ENCODE data around the gene FAIM2.

The FAIM2 gene

DNA sequence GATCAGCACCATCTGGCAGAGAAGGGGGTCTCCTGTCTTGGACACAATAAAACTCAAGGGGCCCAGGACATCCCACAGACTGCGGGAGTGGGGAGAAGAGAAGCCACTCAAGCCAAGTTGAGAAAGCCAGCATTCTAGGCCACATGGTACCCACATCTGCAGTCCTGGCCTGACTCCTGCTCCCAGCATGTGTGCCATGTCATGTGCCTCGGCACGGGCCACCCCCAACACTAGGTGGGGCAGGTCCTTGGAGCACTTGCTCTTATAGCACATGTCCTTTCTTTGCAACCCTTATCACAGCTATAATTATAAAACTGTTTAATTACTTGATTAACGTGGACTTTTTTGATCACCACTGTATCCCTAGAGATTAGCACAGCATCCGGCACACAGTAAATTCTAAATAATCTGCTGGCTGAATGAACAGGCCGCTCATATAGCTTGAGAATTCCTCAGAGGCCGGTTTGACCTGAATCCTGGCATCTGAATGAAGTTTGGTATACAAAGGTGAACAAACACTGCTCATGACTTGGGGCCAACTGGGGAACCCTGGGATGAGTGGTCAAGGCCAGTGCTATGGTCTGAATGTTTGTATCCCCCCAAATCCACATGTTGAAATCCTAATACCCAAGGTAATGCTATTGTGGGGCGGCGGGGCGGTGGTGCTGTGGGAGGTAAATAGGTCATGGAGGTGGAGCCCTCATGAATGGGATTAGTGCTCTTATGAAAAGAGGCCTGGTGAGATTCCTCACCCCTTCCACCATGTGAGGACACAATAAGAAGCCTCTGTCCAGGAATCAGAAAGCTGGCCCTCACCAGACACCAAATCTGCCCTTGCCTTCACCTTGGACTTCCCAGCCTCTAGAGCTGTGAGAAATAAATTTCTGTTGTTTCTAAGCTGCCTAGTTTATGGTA lies 82.1 kb downstream of the FAIM2 start:
- DNase-seq: no peak

DNA sequence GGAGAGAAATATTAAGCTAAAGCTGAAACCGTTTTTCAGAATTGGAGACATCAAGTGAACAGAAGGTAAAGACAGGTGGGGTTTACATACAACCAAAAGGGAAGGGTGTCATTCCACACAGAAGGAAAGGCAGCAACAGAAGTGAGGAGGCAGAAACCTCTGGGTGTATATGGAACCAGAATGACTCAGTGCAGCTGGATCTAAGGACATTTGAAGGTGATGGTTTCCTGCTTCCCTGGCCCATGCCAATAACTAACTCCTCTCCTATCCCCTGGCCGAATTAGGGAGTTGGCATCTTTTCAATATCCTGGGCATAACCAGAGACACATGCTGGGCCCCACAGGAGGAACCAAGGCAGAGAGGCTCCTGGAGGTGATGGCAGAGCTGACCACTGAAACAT lies 83.9 kb downstream of the FAIM2 start:
- DNase-seq: no peak

DNA sequence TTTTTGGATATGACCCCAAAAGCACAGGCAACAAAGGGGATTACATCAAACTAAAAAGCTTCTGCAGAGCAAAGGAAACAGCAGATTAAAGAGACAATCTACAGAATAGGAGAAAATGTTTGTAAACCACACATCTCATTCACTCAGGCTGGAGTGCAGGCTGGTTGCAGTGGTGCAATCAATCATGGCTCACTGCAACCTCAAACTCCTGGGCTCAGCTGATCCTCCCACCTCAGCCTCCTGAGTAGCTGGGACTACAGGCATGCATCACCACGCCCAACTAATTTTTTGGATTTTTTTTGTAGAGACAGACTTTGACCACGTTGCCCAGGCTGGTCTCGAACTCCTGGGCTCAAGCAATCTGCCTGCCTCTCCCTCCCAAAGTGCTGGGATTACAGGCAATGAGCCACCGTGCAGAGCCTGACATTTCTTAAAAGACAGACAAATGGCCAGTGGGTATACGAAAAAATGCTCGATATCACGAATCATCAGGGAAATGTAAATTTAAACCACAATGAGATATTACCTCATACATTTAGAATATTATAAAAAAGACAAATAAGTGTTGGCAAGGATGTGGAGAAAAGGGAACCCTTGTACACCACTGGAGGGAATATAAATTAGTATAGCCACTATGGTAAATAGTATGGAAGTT lies 85.3 kb downstream of the FAIM2 start:
- DNase-seq: no peak
